Measurements from ENCODE around the gene GALNT4.
A peak's percentile ranks its signal among the peaks of the same experiment; 100 is the strongest.

The GALNT4 gene

GRCh38 chr12:89528434-89528833, 3.8 kb upstream of the GALNT4 start:
- no peak for DNase-seq

DNA sequence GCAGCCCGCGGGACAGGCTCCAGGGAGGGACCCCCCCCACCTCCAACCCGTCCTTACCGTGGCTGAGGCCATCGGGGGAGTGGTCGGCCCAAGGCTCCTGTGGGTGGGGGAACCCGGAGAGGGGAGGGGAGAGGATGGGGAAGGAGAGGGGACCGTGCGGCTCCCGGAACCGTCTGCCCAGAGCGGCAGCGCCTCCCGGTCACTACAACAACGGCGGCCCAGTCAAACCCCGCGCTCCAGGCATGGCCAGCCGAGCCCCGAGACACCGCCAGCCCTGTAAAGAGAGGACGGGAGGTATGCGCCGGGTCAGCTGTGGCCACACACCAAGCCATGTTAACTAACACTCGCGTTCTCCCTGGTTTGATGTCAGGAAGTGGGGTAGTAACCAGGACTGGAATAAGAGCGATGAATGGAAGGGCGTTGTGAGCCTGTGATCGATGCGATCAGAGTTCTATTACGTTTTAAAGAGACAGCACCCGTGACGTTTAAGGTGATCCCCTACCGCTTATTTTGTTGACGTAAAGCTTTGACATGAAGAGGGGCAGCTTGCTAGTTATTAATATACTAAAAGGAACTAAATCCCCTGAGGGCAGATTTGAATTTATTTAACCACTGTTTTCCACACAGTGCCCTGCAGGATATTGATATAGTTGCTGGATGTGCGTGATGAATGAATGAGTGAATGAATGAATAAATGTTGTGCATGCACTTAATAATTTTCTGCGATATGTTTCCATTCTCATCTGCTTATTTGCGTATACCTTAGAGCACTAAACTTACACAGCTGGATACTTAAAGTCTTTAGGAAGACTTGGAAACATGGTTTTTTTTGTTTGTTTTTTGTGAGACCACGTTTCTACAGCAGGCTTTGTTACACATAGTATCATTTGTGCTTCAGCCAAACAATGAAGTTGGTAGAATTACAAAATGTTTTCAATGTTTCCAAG, 1.5 kb upstream of the GALNT4 start, which contains the start of gene POC1B:
POC1B (minus strand) TSS at position 224 of the 947 bp plus-strand sequence; CDS start at position 72, 152 bp downstream.
- peak; percentile 82 for DNase-seq

- peak; percentile 26 for DNase-seq
Measured at GRCh38 chr12:89525305-89525823, 768 bp upstream of the GALNT4 start.

GRCh38 chr12:89523843-89524540, 604 bp downstream of the GALNT4 start:
- no peak for DNase-seq

GRCh38 chr12:89523393-89523792, 1.2 kb downstream of the GALNT4 start:
- no peak for DNase-seq

DNA sequence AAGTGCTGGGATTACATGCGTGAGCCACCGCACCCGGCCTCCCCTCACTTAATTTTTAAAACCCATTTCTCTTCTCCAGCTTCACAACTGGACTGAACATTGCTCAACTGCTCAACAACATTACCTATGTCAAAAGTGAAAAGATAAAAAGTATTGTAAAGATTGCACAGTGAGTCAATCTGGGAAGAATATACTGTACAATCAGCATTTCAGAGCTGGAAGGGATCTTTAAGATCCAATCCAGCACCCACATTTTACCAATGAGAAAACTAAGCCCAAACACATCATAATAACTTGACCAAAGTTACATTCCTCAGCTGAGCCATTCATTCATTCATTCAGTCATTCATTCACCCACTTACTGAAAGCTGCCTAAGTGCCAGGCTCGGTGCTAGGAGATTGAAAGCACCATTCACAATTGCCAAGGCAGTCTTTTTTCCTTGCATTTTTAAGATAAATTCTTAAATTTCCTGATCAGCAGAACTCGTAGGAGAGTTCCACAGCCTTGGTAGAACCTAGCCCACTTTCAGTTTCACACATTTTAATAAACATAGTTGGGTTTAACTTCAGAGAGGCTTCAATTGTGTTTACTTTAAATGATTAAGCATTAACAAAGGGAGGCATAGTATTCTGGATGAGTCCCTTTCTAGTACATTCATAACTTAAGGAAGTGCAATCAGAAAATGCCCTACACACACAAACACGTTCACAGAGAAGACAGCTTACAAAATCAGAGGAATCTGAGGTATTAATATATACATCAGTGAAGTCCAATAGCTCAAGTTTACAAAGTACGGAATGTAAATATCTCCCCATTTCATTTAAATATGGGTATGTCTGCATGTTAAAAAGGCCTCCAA, 3.0 kb downstream of the GALNT4 start:
- no peak for DNase-seq

GRCh38 chr12:89517720-89518119, 6.9 kb downstream of the GALNT4 start:
- DNase-seq: peak; percentile 17

DNA sequence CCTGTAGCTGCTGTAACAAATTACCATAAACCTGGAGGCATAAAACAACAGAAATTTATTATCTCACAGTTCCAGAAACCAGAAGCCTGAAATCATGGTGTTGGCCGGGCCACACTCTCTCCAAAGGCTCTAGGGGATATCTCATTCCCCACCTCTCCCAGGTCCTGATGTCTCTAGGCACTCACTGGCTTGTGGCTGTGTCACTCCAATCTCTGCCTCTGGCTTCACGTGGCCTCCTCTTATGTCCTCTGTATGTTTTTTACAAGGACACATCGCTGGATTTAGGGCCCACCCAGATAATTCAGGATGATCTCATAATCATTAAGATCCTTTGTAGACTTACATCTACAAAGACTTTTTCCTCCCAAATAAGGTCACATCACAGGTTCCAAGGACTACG, 8.0 kb downstream of the GALNT4 start:
- no peak for DNase-seq

DNA sequence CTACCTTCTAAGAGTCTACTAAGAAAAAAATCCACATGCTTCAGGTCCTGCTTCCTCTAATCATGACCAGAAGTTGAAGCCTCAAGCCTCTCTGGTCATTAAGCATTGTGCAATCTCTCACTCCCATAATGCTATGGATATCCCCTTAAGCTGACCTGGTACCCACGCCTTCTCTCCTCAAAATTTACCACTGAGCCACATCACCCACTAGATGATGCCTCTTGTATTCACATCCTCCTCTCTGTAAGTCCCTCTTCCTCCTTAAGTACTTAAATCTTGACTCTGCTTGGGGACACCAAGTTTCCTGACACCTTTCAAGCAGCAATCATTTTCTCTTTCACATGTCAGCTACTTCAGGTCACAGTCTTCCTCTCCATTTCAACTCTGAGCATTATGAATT, 9.8 kb downstream of the GALNT4 start:
- DNase-seq: no peak

- no peak for DNase-seq
Measured at GRCh38 chr12:89513544-89513943, 11.1 kb downstream of the GALNT4 start.

GRCh38 chr12:89507015-89507824, 17.4 kb downstream of the GALNT4 start:
- no peak for DNase-seq

DNA sequence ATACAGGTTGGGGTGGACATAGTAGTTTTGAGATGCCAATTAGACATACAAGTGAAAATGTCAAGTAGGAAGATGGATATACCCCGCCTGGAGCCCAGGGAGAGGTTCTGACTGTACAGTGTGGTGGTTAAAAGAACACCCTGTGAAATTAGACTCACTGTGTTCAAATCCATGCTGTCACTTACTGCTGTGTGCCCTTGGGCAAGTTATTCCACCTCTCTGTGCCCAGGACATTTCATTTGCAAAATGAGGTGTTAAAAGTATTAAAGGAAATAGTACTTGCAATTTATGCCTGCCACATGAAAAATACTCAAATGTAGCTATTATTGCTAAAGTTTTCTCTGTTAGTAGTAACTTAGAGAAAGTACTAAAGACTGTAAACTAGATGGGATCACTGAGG, 18.5 kb downstream of the GALNT4 start:
- DNase-seq: no peak

- DNase-seq: no peak
Measured at GRCh38 chr12:89504560-89505346, 19.8 kb downstream of the GALNT4 start.

GRCh38 chr12:89501793-89502192, 22.8 kb downstream of the GALNT4 start:
- no peak for DNase-seq

GRCh38 chr12:89499857-89500256, 24.7 kb downstream of the GALNT4 start:
- no peak for DNase-seq

GRCh38 chr12:89497467-89497866, 27.1 kb downstream of the GALNT4 start:
- no peak for DNase-seq

- DNase-seq: no peak
Measured at GRCh38 chr12:89497005-89497404, 27.6 kb downstream of the GALNT4 start.

GRCh38 chr12:89494411-89495231, 30.0 kb downstream of the GALNT4 start:
- no peak for DNase-seq

DNA sequence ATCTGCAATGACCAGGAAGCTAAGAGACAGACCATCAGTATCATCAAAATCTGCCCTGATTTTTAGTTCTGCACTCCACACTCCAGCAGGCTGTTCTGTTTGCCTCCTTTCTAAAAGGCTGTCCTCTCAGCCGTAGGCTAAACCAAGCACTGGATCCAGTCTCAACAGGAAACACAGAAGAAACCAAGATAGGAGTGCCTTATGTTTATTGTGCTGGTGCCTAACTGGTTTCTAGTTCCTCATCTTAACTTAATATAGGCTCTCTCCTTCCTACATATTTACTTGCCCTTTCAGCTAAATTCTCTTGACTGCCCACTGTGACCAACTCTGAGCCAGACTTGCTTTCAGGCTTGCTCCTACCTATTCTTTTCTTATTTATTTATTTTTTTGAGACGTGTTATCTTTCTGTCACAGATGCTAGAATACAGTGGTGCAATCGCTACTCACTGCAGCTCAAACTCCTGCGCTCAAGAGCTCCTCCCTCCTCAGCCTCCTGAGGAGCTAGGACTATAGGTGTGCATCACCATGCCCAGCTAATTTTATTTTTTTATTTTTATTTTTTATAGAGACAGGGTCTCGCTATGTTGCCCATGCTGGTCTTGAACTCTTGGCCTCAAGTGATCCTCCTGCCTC, 30.8 kb downstream of the GALNT4 start:
- DNase-seq: no peak

DNA sequence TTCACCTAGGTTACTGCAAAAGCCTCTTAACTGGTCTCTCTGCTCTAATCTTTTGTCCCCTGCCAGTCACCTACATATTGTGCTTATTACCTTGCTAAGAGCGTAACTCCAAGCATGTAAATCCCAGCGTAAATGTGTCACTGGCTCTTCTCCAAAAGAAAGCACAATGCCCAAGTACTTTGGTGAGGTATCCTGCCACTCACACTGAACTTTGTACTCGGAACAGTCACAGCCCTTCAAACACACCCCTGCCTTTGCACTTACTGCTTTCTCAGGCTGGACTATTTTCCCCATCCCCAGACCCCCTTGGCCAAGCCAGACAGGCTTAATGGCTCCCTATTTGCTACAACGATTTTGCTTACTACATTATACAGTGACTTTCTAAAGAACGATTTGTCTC, 31.7 kb downstream of the GALNT4 start:
- no peak for DNase-seq
